Heart left ventricle (tissue), 16 donors: ENCODE measurements around the gene OCEL1. TPM values are rescaled to one million over a fixed set of nuclear protein-coding genes. Genes with fewer than 3 reads are reported as not detected.

Experiments used
- ATAC-seq, 4 donors: fragments of 200-7000 bp; cut with Tn5 transposase; one replicate each; pipeline ENCODE4 v1.9.1; 2020 to 2022; ENCODE audit warnings: moderate library complexity in 4 of 4, mild to moderate bottlenecking in 3 of 4, moderate number of reproducible peaks in 1 of 4
- DNase-seq, 5 donors: peaks; one replicate each; pipeline ENCODE4 v3.0.0-alpha.2; 2020
- H3K27ac ChIP-seq, 12 donors: fragments of 200-600 bp; sonication (generic) in 4 of 12; one replicate each; pipeline versions ENCODE4 v1.5.0 to v1.8.0; 2016 to 2022; ENCODE audit warnings: mild to moderate bottlenecking in 2 of 12
- H3K27me3 ChIP-seq, 9 donors: fragments of 200-600 bp; sonication (generic) in 2 of 9; one replicate each; pipeline versions ENCODE4 v1.5.1 to v1.8.0; 2016 to 2022; ENCODE audit warnings: mild to moderate bottlenecking in 3 of 9
- H3K36me3 ChIP-seq, 9 donors: fragments of 200-600 bp; sonication (generic) in 2 of 9; one replicate each; pipeline versions ENCODE4 v1.5.0 to v1.8.0; 2018 to 2022; ENCODE audit warnings: mild to moderate bottlenecking in 2 of 9
- H3K4me1 ChIP-seq, 12 donors: fragments of 200-600 bp; sonication (generic) in 4 of 12; one replicate each; pipeline versions ENCODE4 v1.5.0 to v1.8.0; 2016 to 2022; ENCODE audit warnings: mild to moderate bottlenecking in 3 of 12
- H3K4me3 ChIP-seq, 12 donors: fragments of 200-600 bp; sonication (generic) in 4 of 12; one replicate each; pipeline versions ENCODE4 v1.5.0 to v1.8.0; 2017 to 2022; ENCODE audit warnings: mild to moderate bottlenecking in 9 of 12, moderate library complexity in 4 of 12
- H3K9me3 ChIP-seq, 12 donors: fragments of 200-600 bp; sonication (generic) in 4 of 12; one replicate each; pipeline versions ENCODE4 v1.5.0 to v1.8.0; 2016 to 2022; ENCODE audit warnings: mild to moderate bottlenecking in 1 of 12
- CTCF ChIP-seq, 12 donors: fragments of 200-600 bp; sonication (generic) in 4 of 12; IDR thresholded peaks; one replicate each; pipeline versions ENCODE4 v1.5.0 to v1.8.0; 2018 to 2022; ENCODE audit warnings: antibody characterized with exemption in 12 of 12, mild to moderate bottlenecking in 5 of 12
- POLR2A ChIP-seq, 2 donors: fragments of 450-650 bp; IDR thresholded peaks; one replicate each; pipeline ENCODE4 v1.6.1; 2017; ENCODE audit warnings: antibody characterized with exemption in 2 of 2, mild to moderate bottlenecking in 2 of 2, moderate library complexity in 2 of 2
- WGBS, 4 donors: extraction: QIAGEN DNeasy Blood & Tissue Kit in 2 of 4; methylation state at CpG; one replicate each; pipeline versions ENCODE4 v1.1.5 to v1.1.7; 2013 to 2018; 5-methylcytosine and 5-hydroxymethylcytosine counted together
- intact Hi-C, 10 donors: fragments of 100-400 bp; cut with DNase I; formaldehyde crosslinking; loops; one replicate each; pipeline versions ENCODE4 v1.11.1 to v1.14.2; 2022
- polyA plus RNA-seq, 2 donors: library from polyadenylated mRNA; stranded (reverse); fragments of 200-250 nt; gene quantifications; one replicate each; pipeline ENCODE4 v1.2.3, GENCODE V29; 2013
- total RNA-seq, 9 donors: library from RNA; depleted of rRNA in 2 of 9; stranded (reverse); fragments of >200 nt in 2 of 9; fragmentation: NEBNext Ultra II Directional in 3 of 9; extraction: Animal tissue kit (Norgen Biotek cat#: 25700) in 3 of 9; gene quantifications; one replicate each; pipeline versions ENCODE4 v1.1.0 to v1.2.4, GENCODE V29; 2016 to 2023
- donor health status: ischemic (EF 13 %, LVEDD 7.1; RV severe dilation, severe dysfunction).
- donor health status: healthy with polysubstance abuse.
- donor health status: DM: no; HTN: yes; CAD: no.
- donor health status: DM: no; HTN: no; CAD: no.
- donor health status: ischemic (EF 25% LVEDD 6.9; RV normal size, moderate dysfunction).
- donor health status: ischemic (EF 25% LVEDD 5.7; RV mildly dilated, moderate dysfunction).
- donor health status: healthy.
- donor health status: DM: yes; HTN: yes; CAD: no.
- donor health status: ischemic (EF 35%, LVEDD 5.7; RV mildly dilated, moderate dysfunction).
- donor health status: nonischemic (EF 11% LVEDD 7.7; RV severe dilation, severe dysfunction).
- donor health status: DM: yes; HTN: yes; CAD: no.
- donor health status: PGD.
- donor health status: ischemic (EF 29% LVEDD 5.4; RV normal size, mild dysfunction).
- donor health status: nonischemic (EF 23%, LVEDD 6.1; RV moderate dilation, normal function).

The OCEL1 gene
- total and polyA plus RNA-seq, 11 donors = 8.7 to 35.2 (median 16.8) TPM

- intact Hi-C loops = loop anchor here in 9 of 10 donors (1.0 to 10.0 kb wide), 8 partner anchors 37 to 77 kb away; partner anchors contain the start of gene ANKLE1 (in 2 of the 9)
- TF ChIP-seq CTCF (IDR thresholded peaks at IDR 0.05) = peak; percentile 51 to 78 (median 62)
- no peak for TF ChIP-seq POLR2A (IDR thresholded peaks at IDR 0.05)
- H3K4me3 ChIP-seq = no peak overlapping the region
- no peaks in the 10 kb centered on the region for H3K9me3 ChIP-seq
- DNase-seq (peak in 4 of 5 donors; percentile 49 to 71 (median 62)), ATAC-seq (peak; percentile 50 to 67 (median 52))
- 83 to 86% (median 84%) methylated on average over 23 to 27 of the region's 27 CpGs for WGBS, 4 donors
- H3K27ac ChIP-seq = no peak overlapping the region
- no peaks in the 10 kb centered on the region for H3K27me3 ChIP-seq
- H3K36me3 ChIP-seq = peaks cover 0 to 98% (median 76%) of the 10 kb centered on the region in 9 donors
- no peaks in the 10 kb centered on the region for H3K4me1 ChIP-seq
Measured at GRCh38 chr19:17205237-17206140, 20.5 kb upstream of the OCEL1 start.

- intact Hi-C loops = loop anchor here in 5 of 10 donors (5.0 to 10.0 kb wide), 5 partner anchors 35 to 75 kb away; partner anchors contain the start of gene ANKLE1 (in 1 of the 5)
- no peak overlapping the region for H3K27ac ChIP-seq
- H3K4me3 ChIP-seq = no peak overlapping the region
- 91 to 96% (median 94%) methylated on average over 17 to 25 of the region's 25 CpGs for WGBS, 4 donors
- no peaks in the 10 kb centered on the region for H3K27me3 ChIP-seq
- DNase-seq (no peak), ATAC-seq (no peak)
- TF ChIP-seq POLR2A (IDR thresholded peaks at IDR 0.05) = no peak
- TF ChIP-seq CTCF (IDR thresholded peaks at IDR 0.05) = no peak
- H3K9me3 ChIP-seq = no peaks in the 10 kb centered on the region
- peaks cover 0 to 98% (median 75%) of the 10 kb centered on the region in 9 donors for H3K36me3 ChIP-seq
- H3K4me1 ChIP-seq = no peaks in the 10 kb centered on the region
Measured at GRCh38 chr19:17206736-17207581, 19.1 kb upstream of the OCEL1 start.

- H3K4me3 ChIP-seq = no peak overlapping the region
- ATAC-seq = peak in 1 of 4 donors; percentile 19
- H3K4me1 ChIP-seq = peaks cover 0 to 1% (median under 1%) of the 10 kb centered on the region in 12 donors
- 73 to 80% (median 79%) methylated on average over 28 of the region's 28 CpGs for WGBS, 4 donors
- TF ChIP-seq CTCF (IDR thresholded peaks at IDR 0.05) = no peak
- TF ChIP-seq POLR2A (IDR thresholded peaks at IDR 0.05) = no peak
- no peak overlapping the region for H3K27ac ChIP-seq
- H3K27me3 ChIP-seq = no peaks in the 10 kb centered on the region
- no peak for DNase-seq
- H3K36me3 ChIP-seq = peaks cover 0 to 89% (median 63%) of the 10 kb centered on the region in 9 donors
- intact Hi-C loops = loop anchor here in 5 of 10 donors (5.0 to 10.0 kb wide), 6 partner anchors 33 to 75 kb away; partner anchors contain the start of gene ANKLE1 (in 2 of the 5)
- no peaks in the 10 kb centered on the region for H3K9me3 ChIP-seq
Measured at GRCh38 chr19:17209126-17210036, 16.6 kb upstream of the OCEL1 start.
